Endothelial cell of umbilical vein (primary cell): ENCODE data around the gene ITPKB. TPM values are rescaled to one million over a fixed set of nuclear protein-coding genes. Genes with fewer than 3 reads are reported as not detected.

Source experiments
- BruUV-seq: library from RNA; stranded (reverse); fragments of 400-500 nt; replicated peaks from 2 replicates; lab custom pipeline; 2021; lab: Mats Ljungman, UMichigan
- CTCF ChIA-PET: fragments of 300-600, 350-600 bp; sonication (Branson Sonifier 250); formaldehyde crosslinking; loops from one replicate; lab custom pipeline; 2021; ENCODE audit warnings: antibody characterized with exemption, inconsistent platforms; lab: Charles Lee
- POLR2A ChIA-PET: fragments of 300-600, 350-600 bp; sonication (Branson Sonifier 250); formaldehyde crosslinking; loops from one replicate; lab custom pipeline; 2021; ENCODE audit warnings: antibody characterized with exemption, inconsistent platforms; lab: Charles Lee
- DNase-seq: peaks from one replicate; pipeline ENCODE4 v3.0.0-alpha.2; 2011; ENCODE audit warnings: low read depth, low spot score
- FAIRE-seq: peaks from 2 replicates; lab custom pipeline; 2011; peaks lifted over from hg19 to GRCh38; lab: Jason Lieb, UNC
- H2AFZ ChIP-seq: 2 replicates; pipeline ENCODE4 v1.6.0; 2012; ENCODE audit warnings: low read depth, low read length, control low read depth, inconsistent platforms
- H3K27ac ChIP-seq: 2 replicates; pipeline ENCODE4 v1.5.1; 2011; ENCODE audit warnings: low read depth, mild to moderate bottlenecking, control low read depth, low read length, moderate library complexity; ENCODE audit not compliant: insufficient read depth
- H3K27me3 ChIP-seq, 2 experiments: 2 replicates each; pipeline versions ENCODE4 v1.6.0 to v1.6.1; 2011; ENCODE audit warnings: low read length in 2 of 2, mixed read lengths in 1 of 2; ENCODE audit not compliant: control insufficient read depth in 2 of 2, insufficient read depth in 2 of 2
- H3K36me3 ChIP-seq, 2 experiments: 2 replicates in 1 of 2; 3 replicates in 1 of 2; pipeline ENCODE4 v1.5.1; 2011; ENCODE audit warnings: low read length in 2 of 2, mild to moderate bottlenecking in 1 of 2, moderate library complexity in 1 of 2; ENCODE audit not compliant: control insufficient read depth in 2 of 2, insufficient read depth in 2 of 2; ENCODE audit errors: extremely low read depth in 1 of 2
- H3K4me1 ChIP-seq: 3 replicates; pipeline ENCODE4 v1.5.1; 2011; ENCODE audit warnings: mild to moderate bottlenecking, low read length; ENCODE audit not compliant: control insufficient read depth, insufficient read depth; ENCODE audit errors: extremely low read depth
- H3K4me2 ChIP-seq: 2 replicates; pipeline ENCODE4 v1.6.1; 2011; ENCODE audit warnings: low read length, control low read depth, mixed read lengths; ENCODE audit not compliant: insufficient read depth
- H3K4me3 ChIP-seq, 3 experiments: fragments of 200-600 bp in 1 of 3; sonication (generic), shearing (Covaris generic) in 1 of 3; replicated peaks in 1 of 3; 2 replicates each; pipeline ENCODE4 v1.5.1; 2011 to 2016; ENCODE audit warnings: control low read depth in 3 of 3, low read length in 3 of 3, mild to moderate bottlenecking in 2 of 3, inconsistent platforms in 1 of 3, low read depth in 1 of 3, moderate library complexity in 1 of 3; ENCODE audit not compliant: insufficient read depth in 1 of 3
- H3K79me2 ChIP-seq: 2 replicates; pipeline ENCODE4 v1.6.0; 2012; ENCODE audit warnings: low read length, inconsistent platforms; ENCODE audit not compliant: control insufficient read depth, insufficient read depth
- H3K9ac ChIP-seq: replicated peaks from 2 replicates; pipeline ENCODE3; 2011; ENCODE audit warnings: low read length, control low read depth; ENCODE audit not compliant: insufficient read depth; ENCODE audit errors: extremely low read depth
- H3K9me1 ChIP-seq: replicated peaks from 3 replicates; pipeline ENCODE4 v1.6.0; 2011; ENCODE audit warnings: mild to moderate bottlenecking, low read length; ENCODE audit not compliant: control insufficient read depth, insufficient read depth; ENCODE audit errors: extremely low read depth
- H3K9me3 ChIP-seq: replicated peaks from 2 replicates; pipeline ENCODE4 v1.5.1; 2012; ENCODE audit warnings: low read length, inconsistent platforms; ENCODE audit not compliant: control insufficient read depth, insufficient read depth
- H4K20me1 ChIP-seq: replicated peaks from 2 replicates; pipeline ENCODE3; 2011; ENCODE audit warnings: mild to moderate bottlenecking, low read length; ENCODE audit not compliant: control insufficient read depth, insufficient read depth; ENCODE audit errors: extremely low read depth
- CTCF ChIP-seq, 2 donors: IDR thresholded peaks; 1 replicate in 1 of 2; 2 replicates in 1 of 2; pipeline ENCODE4 v1.5.1; 2011; ENCODE audit warnings: low read length in 2 of 2, mild to moderate bottlenecking in 2 of 2, moderate library complexity in 2 of 2, control low read depth in 1 of 2, inconsistent platforms in 1 of 2, low read depth in 1 of 2; ENCODE audit not compliant: insufficient read depth in 1 of 2; ENCODE audit errors: extremely low read depth in 1 of 2
- EZH2 ChIP-seq: IDR thresholded peaks from 2 replicates; pipeline ENCODE4 v1.6.1; 2012; ENCODE audit warnings: borderline replicate concordance, low read depth, mild to moderate bottlenecking, moderate library complexity, low read length, inconsistent platforms; ENCODE audit not compliant: severe bottlenecking
- FOS ChIP-seq: IDR thresholded peaks from 2 replicates; pipeline ENCODE4 v1.6.1; 2011; ENCODE audit warnings: mild to moderate bottlenecking, low read length, moderate library complexity, borderline replicate concordance; ENCODE audit not compliant: insufficient read depth
- GATA2 ChIP-seq: IDR thresholded peaks from 2 replicates; pipeline ENCODE4 v1.7.0; 2011; ENCODE audit warnings: low read depth, mild to moderate bottlenecking, moderate library complexity, mixed read lengths, low read length; ENCODE audit not compliant: insufficient read length, insufficient read depth
- JUN ChIP-seq: IDR thresholded peaks from 2 replicates; pipeline ENCODE4 v1.6.1; 2011; ENCODE audit warnings: borderline replicate concordance, low read depth; ENCODE audit not compliant: insufficient read length, insufficient read depth
- MAX ChIP-seq: IDR thresholded peaks from 2 replicates; pipeline ENCODE4 v1.6.1; 2011; ENCODE audit not compliant: insufficient read depth, insufficient read length
- MYC ChIP-seq: IDR thresholded peaks from one replicate; pipeline ENCODE4 v1.6.1; 2011; ENCODE audit warnings: mild to moderate bottlenecking, low read depth, low read length
- POLR2A ChIP-seq: IDR thresholded peaks from 2 replicates; pipeline ENCODE4 v1.6.1; 2012; ENCODE audit warnings: low read depth, mild to moderate bottlenecking, control low read depth, low read length
- POLR2AphosphoS5 ChIP-seq: IDR thresholded peaks from 2 replicates; pipeline ENCODE4 v1.6.1; 2012; ENCODE audit warnings: low read depth, mild to moderate bottlenecking, control low read depth, low read length, moderate library complexity; ENCODE audit not compliant: insufficient read depth
- dilution Hi-C: fragments of 300-500 bp; cut with MboI; formaldehyde crosslinking; loops from one replicate; pipeline ENCODE4 v1.15.0; 2019; ENCODE audit warnings: low sequenced_read_pairs; ENCODE audit not compliant: extremely low pct_ligation_motif_present
- intact Hi-C: fragments of 100-400 bp; cut with micrococcal nuclease; formaldehyde crosslinking; loops from one replicate; pipeline ENCODE4 v1.10.0; 2022
- polyA plus RNA-seq, 4 experiments: library from polyadenylated mRNA; depleted of rRNA in 3 of 4; stranded (reverse) in 3 of 4; unstranded in 1 of 4; fragments of >200 nt; gene quantifications; 2 replicates each; pipeline versions ENCODE4 v1.2.1 to v1.2.3, GENCODE V29; 2011 to 2012; ENCODE audit warnings: missing spikeins in 1 of 4
- total RNA-seq: library from RNA; stranded (reverse); gene quantifications from 2 replicates; pipeline ENCODE4 v1.2.3, GENCODE V29; 2021

Gene ITPKB
- total and polyA plus RNA-seq, 2 donors (not counting 3 experiments of a cell fraction or from before 2014, with no cell fraction given): 7.7 to 34.8 TPM

- FAIRE-seq: no peak
These were observed 84.4 kb downstream of the ITPKB start for GRCh38 chr1:226654668-226655055.

More at GRCh38 chr1:226654668-226655055, 84.4 kb downstream of the ITPKB start:
- no peaks in the 10 kb centered on the region for H3K79me2 ChIP-seq
- no peaks in the 10 kb centered on the region for H3K9me3 ChIP-seq
- no peaks in the 10 kb centered on the region for H4K20me1 ChIP-seq
- no peak overlapping the region for H3K9ac ChIP-seq
- intact Hi-C loops: no loop called here
- H3K36me3 ChIP-seq: no peaks in the 10 kb centered on the region
- dilution Hi-C loops: no loop called here
- no peak overlapping the region for H2AFZ ChIP-seq
- H3K4me3 ChIP-seq: no peak overlapping the region
- H3K9me1 ChIP-seq: no peaks in the 10 kb centered on the region
- POLR2A ChIA-PET: no interaction called here
- no peak overlapping the region for H3K27ac ChIP-seq
- CTCF ChIA-PET: interaction anchor here (0.7 to 1.9 kb wide), 6 partner anchors 9 to 173 kb away, joined by 3 to 8 read pairs (median 4); partner anchors contain the start of gene ITPKB
- TF ChIP-seq POLR2A: no peak
- no peak for TF ChIP-seq MYC
- TF ChIP-seq GATA2: no peak
- TF ChIP-seq EZH2: no peak
- no peak for TF ChIP-seq MAX
- no peak for TF ChIP-seq POLR2AphosphoS5
- no peak for TF ChIP-seq CTCF (IDR thresholded peaks at IDR 0.05; ENCODE audit: extremely low read depth in 1 of 2, insufficient read depth in 1 of 2, low read depth in 1 of 2, low read length in 2 of 2)
- no peak for TF ChIP-seq JUN
- TF ChIP-seq FOS: no peak
- no peak overlapping the region for H3K4me2 ChIP-seq
- no TSS peak for BruUV-seq
- H3K4me1 ChIP-seq: peaks cover 32% of the 10 kb centered on the region
- no peak for DNase-seq
- H3K27me3 ChIP-seq: no peaks in the 10 kb centered on the region
